ENCODE data around the gene TPCN2. TPM values are rescaled to one million over a fixed set of nuclear protein-coding genes. Genes with fewer than 3 reads are reported as not detected.

The TPCN2 gene
- total and polyA plus RNA-seq, 9 of the 15 experiments (the other 6 are each of a cell fraction or from before 2014, with no cell fraction given), result 0.66 to 10.2 (median 4.6) TPM

GRCh38 chr11:69078508-69078907 is 29.8 kb downstream of the TPCN2 start (continued):
- TF ChIP-seq ZNF445 (CRISPR knock-in tag; IDR thresholded peaks at IDR 0.05; ENCODE audit: low read depth) (no peak), TOE1 (IDR thresholded peaks at IDR 0.05; ENCODE audit: borderline replicate concordance) (no peak), TOE1 (CRISPR knock-in tag; IDR thresholded peaks at IDR 0.05; ENCODE audit: borderline replicate concordance, low read depth) (no peak)

DNA sequence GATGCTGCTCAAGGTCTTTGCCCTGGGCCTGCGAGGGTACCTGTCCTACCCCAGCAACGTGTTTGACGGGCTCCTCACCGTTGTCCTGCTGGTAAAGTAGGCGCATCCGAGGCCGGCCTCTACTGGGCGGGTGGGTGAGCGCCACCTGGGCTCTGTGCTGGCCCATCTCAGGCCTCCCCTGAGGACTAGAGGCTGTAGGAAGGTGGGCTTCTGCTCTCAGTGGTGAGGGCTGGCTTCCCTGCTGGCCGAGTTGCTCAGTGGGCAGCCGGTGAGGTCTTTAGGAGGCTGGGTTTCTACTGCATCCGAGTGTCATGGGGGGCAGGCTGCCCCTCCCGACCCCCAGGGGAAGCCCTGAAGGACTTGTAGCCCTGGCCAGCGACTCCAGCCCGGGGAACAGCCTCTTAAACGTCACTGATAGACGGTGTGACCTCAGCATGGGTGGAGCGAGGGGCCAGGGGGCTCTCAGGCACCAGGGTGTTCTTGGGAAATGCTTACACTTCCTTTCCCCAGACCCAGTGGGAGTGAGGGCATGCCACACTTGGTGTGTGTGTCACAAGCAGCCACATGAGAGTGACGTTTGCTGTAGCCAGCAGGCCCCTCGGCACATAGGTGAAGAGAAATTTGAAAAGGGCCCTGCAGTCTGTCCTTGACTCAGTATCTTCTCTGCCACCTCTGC is 30.3 kb downstream of the TPCN2 start:
- H3K36me3 ChIP-seq (ENCODE audit: control insufficient read depth, insufficient read depth, low read length), result peaks cover 8% of the 10 kb centered on the region; the same call in 1 of the 3 replicates
- no peak for ATAC-seq
- DNase-seq (ENCODE audit: extremely low read depth in 1 of 4, low spot score in 3 of 4), result no peak
- H3K4me3 ChIP-seq, result no peak overlapping the region
- H3K9me1 ChIP-seq (ENCODE audit: control insufficient read depth, insufficient read depth, low read length), result no peaks in the 10 kb centered on the region
- no peak overlapping the region for H3K4me2 ChIP-seq (ENCODE audit: insufficient read depth, low read length)
- 70% methylated on average over 19 of the region's 20 CpGs for WGBS (ENCODE audit: insufficient coverage, low coverage, missing lambda C conversion rate)
- BruUV-seq (replicated peaks), result no TSS peak
- H2AFZ ChIP-seq (ENCODE audit: low read depth, low read length), result no peak overlapping the region
- intact Hi-C loops (cut with micrococcal nuclease), result no loop called here
- POLR2A ChIA-PET, result no interaction called here
- peaks cover 29% of the 10 kb centered on the region for H4K20me1 ChIP-seq (replicated peaks; ENCODE audit: control insufficient read depth, insufficient read depth, low read length)
- no peak overlapping the region for H3K27ac ChIP-seq (ENCODE audit: extremely low read depth, low read depth, low read length)
- H3K9me3 ChIP-seq (replicated peaks; ENCODE audit: control insufficient read depth, insufficient read depth, low read depth, low read length), result no peaks in the 10 kb centered on the region; the same call in 1 of the 2 replicates
- FAIRE-seq, result no peak
- no peaks in the 10 kb centered on the region for H3K79me2 ChIP-seq (ENCODE audit: control insufficient read depth, insufficient read depth, low read length)
- CTCF ChIA-PET (ENCODE audit: low intra/inter-chr PET ratio), result no interaction called here
- H3K9ac ChIP-seq (ENCODE audit: insufficient read depth in 1 of 2, low read depth in 2 of 2, low read length in 2 of 2), result no peak overlapping the region; a peak in 1 of 4 replicates
- in situ Hi-C loops (cut with MboI), result no loop called here
- H3K4me1 ChIP-seq (replicated peaks in 1 of 2; ENCODE audit: control insufficient read depth in 2 of 2, insufficient read depth in 2 of 2, low read length in 2 of 2), result peaks cover 18 to 38% of the 10 kb centered on the region in 2 experiments; a peak in 4 of 5 replicates
- no peaks in the 10 kb centered on the region for H3K27me3 ChIP-seq (ENCODE audit: control insufficient read depth in 2 of 2, insufficient read depth in 2 of 2, low read length in 2 of 2)
- no peak for TF ChIP-seq FOS (IDR thresholded peaks at IDR 0.05; ENCODE audit: extremely low read depth, insufficient read length)
- TF ChIP-seq SRSF3 (IDR thresholded peaks at IDR 0.05; ENCODE audit: insufficient read depth, low read length), result no peak
- TF ChIP-seq USF1 (CRISPR knock-in tag; IDR thresholded peaks at IDR 0.05), result no peak
- TF ChIP-seq, protein P1, sequence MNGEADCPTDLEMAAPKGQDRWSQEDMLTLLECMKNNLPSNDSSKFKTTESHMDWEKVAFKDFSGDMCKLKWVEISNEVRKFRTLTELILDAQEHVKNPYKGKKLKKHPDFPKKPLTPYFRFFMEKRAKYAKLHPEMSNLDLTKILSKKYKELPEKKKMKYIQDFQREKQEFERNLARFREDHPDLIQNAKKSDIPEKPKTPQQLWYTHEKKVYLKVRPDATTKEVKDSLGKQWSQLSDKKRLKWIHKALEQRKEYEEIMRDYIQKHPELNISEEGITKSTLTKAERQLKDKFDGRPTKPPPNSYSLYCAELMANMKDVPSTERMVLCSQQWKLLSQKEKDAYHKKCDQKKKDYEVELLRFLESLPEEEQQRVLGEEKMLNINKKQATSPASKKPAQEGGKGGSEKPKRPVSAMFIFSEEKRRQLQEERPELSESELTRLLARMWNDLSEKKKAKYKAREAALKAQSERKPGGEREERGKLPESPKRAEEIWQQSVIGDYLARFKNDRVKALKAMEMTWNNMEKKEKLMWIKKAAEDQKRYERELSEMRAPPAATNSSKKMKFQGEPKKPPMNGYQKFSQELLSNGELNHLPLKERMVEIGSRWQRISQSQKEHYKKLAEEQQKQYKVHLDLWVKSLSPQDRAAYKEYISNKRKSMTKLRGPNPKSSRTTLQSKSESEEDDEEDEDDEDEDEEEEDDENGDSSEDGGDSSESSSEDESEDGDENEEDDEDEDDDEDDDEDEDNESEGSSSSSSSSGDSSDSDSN (IDR thresholded peaks at IDR 0.05; ENCODE audit: borderline replicate concordance in 1 of 2, low read depth in 2 of 2, low read length in 2 of 2), result no peak
- no peak for TF ChIP-seq TAF7 (tag; IDR thresholded peaks at IDR 0.05)
- TF ChIP-seq, protein P2, sequence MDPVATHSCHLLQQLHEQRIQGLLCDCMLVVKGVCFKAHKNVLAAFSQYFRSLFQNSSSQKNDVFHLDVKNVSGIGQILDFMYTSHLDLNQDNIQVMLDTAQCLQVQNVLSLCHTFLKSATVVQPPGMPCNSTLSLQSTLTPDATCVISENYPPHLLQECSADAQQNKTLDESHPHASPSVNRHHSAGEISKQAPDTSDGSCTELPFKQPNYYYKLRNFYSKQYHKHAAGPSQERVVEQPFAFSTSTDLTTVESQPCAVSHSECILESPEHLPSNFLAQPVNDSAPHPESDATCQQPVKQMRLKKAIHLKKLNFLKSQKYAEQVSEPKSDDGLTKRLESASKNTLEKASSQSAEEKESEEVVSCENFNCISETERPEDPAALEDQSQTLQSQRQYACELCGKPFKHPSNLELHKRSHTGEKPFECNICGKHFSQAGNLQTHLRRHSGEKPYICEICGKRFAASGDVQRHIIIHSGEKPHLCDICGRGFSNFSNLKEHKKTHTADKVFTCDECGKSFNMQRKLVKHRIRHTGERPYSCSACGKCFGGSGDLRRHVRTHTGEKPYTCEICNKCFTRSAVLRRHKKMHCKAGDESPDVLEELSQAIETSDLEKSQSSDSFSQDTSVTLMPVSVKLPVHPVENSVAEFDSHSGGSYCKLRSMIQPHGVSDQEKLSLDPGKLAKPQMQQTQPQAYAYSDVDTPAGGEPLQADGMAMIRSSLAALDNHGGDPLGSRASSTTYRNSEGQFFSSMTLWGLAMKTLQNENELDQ (CRISPR knock-in tag; IDR thresholded peaks at IDR 0.05; ENCODE audit: borderline replicate concordance), result no peak
- no peak for TF ChIP-seq ATF4 (CRISPR knock-in tag; IDR thresholded peaks at IDR 0.05)

Data from K562 (cell line).